ENCODE results near the gene TSEN2.
A peak's percentile ranks its signal among the peaks of the same experiment; 100 is the strongest.

TSEN2 gene

DNA sequence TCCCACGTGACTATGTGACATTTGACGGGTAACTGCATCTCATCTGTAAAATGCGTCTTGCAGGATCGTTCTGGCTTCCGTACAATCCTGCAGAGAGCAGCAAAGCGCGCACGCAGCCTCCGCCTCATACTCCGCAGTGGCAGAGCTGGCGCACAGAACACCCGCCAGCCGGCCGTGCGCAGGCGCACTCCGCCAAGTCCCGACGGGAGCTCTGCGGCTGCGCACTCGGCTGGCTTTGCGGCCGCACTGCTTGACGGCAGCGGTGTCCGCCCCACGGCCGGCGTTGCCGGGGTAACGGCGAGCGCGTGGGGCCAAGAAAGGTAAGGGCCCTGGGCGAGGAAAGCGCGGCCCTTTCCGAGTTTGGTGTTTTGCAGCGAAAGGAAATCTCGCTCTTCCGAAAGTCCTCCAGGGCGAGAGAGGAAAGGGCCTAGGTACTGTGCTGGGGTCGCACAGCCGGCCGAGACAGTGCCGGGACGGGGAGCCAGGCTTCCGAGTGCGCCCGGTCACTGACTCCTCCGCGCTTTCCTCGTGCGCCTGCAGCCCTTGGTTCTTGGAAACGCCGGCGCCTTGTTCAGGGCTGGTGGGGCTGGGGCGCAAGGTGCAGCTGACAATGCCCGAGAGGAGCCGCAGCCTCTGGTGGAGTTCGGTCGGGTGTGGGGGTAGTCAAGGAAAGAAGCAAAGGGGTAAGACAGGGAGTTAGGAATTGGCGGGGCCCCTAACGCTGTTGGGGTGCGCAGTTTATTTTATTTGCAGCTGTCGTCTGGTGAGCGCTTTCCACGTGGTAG is at the start of gene TSEN2:
Gene TSEN2 (plus strand): TSS at position 283 of the 785 bp plus-strand sequence. CDS start 5,321 bp downstream, outside the sequence.
- in situ Hi-C loops (cut with HindIII; ENCODE audit: low sequenced_read_pairs) = no loop called here
- TF ChIP-seq, protein P1, sequence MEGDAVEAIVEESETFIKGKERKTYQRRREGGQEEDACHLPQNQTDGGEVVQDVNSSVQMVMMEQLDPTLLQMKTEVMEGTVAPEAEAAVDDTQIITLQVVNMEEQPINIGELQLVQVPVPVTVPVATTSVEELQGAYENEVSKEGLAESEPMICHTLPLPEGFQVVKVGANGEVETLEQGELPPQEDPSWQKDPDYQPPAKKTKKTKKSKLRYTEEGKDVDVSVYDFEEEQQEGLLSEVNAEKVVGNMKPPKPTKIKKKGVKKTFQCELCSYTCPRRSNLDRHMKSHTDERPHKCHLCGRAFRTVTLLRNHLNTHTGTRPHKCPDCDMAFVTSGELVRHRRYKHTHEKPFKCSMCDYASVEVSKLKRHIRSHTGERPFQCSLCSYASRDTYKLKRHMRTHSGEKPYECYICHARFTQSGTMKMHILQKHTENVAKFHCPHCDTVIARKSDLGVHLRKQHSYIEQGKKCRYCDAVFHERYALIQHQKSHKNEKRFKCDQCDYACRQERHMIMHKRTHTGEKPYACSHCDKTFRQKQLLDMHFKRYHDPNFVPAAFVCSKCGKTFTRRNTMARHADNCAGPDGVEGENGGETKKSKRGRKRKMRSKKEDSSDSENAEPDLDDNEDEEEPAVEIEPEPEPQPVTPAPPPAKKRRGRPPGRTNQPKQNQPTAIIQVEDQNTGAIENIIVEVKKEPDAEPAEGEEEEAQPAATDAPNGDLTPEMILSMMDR (IDR thresholded peaks at IDR 0.05; ENCODE audit: low read depth, low read length) = peak; percentile 34
- peak within 1 kb of the TSS; percentile 66 for H3K4me3 ChIP-seq (ENCODE audit: low read depth, low read length)
- peak; percentile 96 for DNase-seq (ENCODE audit: low read depth, low spot score)

DNA sequence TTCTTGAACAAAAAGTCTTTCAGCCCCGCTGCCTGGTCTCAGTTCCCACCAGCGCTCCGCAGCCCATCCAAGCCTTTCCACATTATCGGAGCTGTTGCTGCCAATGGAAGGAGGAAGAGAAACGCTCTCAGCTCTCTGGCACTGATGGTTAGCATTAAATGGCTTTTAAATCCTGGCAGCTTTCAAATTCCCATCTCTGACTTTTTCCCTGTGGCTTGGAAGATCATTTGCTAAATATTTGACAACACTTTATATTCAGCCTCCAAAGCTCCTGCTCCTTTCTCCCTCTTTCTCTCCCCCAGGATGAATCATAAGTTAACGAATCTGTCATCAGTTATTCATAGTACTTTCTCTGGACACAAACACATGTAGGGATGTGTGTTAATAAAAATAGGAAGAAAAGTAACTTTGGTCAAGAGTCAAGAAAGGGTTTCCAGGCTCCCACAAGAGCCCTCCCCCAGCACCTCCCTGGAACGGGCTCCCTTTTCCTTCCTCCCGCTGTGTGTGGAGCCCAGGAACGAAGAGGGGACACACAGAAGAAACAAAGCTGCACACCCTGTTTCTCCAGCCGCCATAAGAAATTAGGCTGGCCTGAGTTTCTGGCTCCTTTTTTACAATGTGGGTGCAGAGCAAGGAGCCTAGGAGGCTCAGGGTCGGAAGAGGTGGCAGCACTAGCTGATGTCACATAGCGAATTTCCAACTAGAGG is 47.6 kb upstream of the TSEN2 start:
- peak; percentile 66 for DNase-seq (ENCODE audit: low read depth, low spot score)
- no peak overlapping the region for H3K4me3 ChIP-seq (ENCODE audit: low read depth, low read length)
- TF ChIP-seq, protein P1 (IDR thresholded peaks at IDR 0.05; ENCODE audit: low read depth, low read length) = no peak
- in situ Hi-C loops (cut with HindIII; ENCODE audit: low sequenced_read_pairs) = no loop called here

DNA sequence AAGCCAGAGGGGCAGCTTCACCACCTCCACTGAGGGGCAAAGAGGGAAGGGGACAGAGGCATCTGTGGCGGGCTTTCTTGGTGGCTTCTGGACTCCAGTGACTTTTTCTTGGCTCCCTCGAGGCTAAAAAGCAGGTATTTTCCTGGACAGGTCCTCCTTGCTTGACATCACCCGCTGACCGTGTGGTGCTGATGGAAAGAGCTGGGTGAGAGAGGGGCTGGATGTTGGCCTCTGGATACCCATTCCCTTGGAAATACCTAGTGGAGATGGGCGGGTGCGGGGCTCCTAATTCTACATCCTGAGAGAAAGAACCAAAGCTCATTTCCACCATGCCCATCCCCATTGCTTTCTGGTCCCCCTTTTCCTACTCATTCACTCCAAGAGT is 47.1 kb upstream of the TSEN2 start:
- TF ChIP-seq, protein P1 (IDR thresholded peaks at IDR 0.05; ENCODE audit: low read depth, low read length) = no peak
- no peak for DNase-seq (ENCODE audit: low read depth, low spot score)
- no peak overlapping the region for H3K4me3 ChIP-seq (ENCODE audit: low read depth, low read length)
- in situ Hi-C loops (cut with HindIII; ENCODE audit: low sequenced_read_pairs) = no loop called here

DNA sequence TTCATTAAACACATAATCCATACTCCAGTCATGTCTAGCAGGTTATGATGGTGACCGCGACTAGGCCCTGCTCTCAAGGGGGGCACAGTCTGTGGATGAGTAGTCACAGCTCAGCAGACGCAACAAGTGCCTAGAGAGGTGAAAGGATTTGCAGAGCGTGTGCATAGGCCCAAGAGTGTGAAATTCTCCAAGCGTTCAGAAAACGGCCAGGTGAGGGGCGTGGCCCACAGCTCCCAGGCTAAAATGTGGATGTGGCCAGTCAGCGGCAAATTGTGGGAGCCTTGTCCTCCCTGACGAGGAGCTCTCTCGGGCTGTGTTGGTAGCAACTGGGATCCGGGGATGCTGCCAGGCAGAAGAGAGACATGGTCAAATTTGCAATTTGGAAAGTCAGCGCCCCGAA is 46.4 kb upstream of the TSEN2 start:
- no peak for DNase-seq (ENCODE audit: low read depth, low spot score)
- H3K4me3 ChIP-seq (ENCODE audit: low read depth, low read length) = no peak overlapping the region
- in situ Hi-C loops (cut with HindIII; ENCODE audit: low sequenced_read_pairs) = no loop called here

GRCh38 chr3:12438318-12438717 is 46.0 kb upstream of the TSEN2 start:
- in situ Hi-C loops (cut with HindIII; ENCODE audit: low sequenced_read_pairs) = no loop called here
- TF ChIP-seq, protein P1 (IDR thresholded peaks at IDR 0.05; ENCODE audit: low read depth, low read length) = no peak
- H3K4me3 ChIP-seq (ENCODE audit: low read depth, low read length) = no peak overlapping the region
- DNase-seq (ENCODE audit: low read depth, low spot score) = no peak

More for the DNA sequence above, 46.4 kb upstream of the TSEN2 start:
- TF ChIP-seq, protein P1 (IDR thresholded peaks at IDR 0.05; ENCODE audit: low read depth, low read length) = no peak

GRCh38 chr3:12439161-12439940 is 44.9 kb upstream of the TSEN2 start:
- no peak overlapping the region for H3K4me3 ChIP-seq (ENCODE audit: low read depth, low read length)
- TF ChIP-seq, protein P1 (IDR thresholded peaks at IDR 0.05; ENCODE audit: low read depth, low read length) = no peak
- no peak for DNase-seq (ENCODE audit: low read depth, low spot score)
- in situ Hi-C loops (cut with HindIII; ENCODE audit: low sequenced_read_pairs) = no loop called here

Measured in astrocyte of the spinal cord (primary cell).